GM12801 (cell line): Measurements from ENCODE around the gene GET3.

ENCODE experiments used
- TF ChIP-seq, protein P1 (sequence below): IDR thresholded peaks from one replicate; pipeline ENCODE4 v1.5.1; 2011; ENCODE audit warnings: control low read depth; ENCODE audit not compliant: insufficient read length; ENCODE audit errors: extremely low read depth

GET3 gene

DNA sequence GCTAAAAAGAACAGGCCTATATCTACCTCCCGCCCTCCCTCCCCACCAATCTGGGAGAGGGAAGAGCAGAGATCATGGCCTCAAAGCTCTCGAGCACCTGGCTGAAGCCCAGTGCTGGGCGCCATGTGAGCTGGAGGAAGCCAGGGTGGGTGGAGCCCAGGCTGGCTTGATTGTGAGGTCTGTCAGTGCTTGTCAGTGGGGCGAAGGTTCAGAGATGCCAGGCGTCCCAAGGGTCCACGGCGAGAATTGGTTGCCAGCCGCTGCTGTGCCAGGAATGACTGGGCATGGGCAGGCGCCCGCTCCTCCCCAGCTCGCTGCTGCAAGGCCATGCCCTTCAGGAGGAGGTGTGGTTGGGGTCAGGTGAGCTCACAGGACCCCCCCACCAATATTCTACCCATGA is 25.8 kb downstream of the GET3 start:
- TF ChIP-seq, protein P1, sequence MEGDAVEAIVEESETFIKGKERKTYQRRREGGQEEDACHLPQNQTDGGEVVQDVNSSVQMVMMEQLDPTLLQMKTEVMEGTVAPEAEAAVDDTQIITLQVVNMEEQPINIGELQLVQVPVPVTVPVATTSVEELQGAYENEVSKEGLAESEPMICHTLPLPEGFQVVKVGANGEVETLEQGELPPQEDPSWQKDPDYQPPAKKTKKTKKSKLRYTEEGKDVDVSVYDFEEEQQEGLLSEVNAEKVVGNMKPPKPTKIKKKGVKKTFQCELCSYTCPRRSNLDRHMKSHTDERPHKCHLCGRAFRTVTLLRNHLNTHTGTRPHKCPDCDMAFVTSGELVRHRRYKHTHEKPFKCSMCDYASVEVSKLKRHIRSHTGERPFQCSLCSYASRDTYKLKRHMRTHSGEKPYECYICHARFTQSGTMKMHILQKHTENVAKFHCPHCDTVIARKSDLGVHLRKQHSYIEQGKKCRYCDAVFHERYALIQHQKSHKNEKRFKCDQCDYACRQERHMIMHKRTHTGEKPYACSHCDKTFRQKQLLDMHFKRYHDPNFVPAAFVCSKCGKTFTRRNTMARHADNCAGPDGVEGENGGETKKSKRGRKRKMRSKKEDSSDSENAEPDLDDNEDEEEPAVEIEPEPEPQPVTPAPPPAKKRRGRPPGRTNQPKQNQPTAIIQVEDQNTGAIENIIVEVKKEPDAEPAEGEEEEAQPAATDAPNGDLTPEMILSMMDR, result no peak

- TF ChIP-seq, protein P1, result no peak
Observed at GRCh38 chr19:12764698-12765097, 27.4 kb downstream of the GET3 start.

GRCh38 chr19:12766051-12766521 is 28.8 kb downstream of the GET3 start:
- TF ChIP-seq, protein P1, result no peak

- TF ChIP-seq, protein P1, result no peak
Observed at GRCh38 chr19:12767150-12767549, 29.9 kb downstream of the GET3 start.

- TF ChIP-seq, protein P1, result no peak
Observed at GRCh38 chr19:12767666-12768065, 30.4 kb downstream of the GET3 start.

- TF ChIP-seq, protein P1, result no peak
Observed at GRCh38 chr19:12769689-12770088, 32.4 kb downstream of the GET3 start.

GRCh38 chr19:12770922-12771321 is 33.6 kb downstream of the GET3 start:
- TF ChIP-seq, protein P1, result no peak

GRCh38 chr19:12772323-12772722 is 35.0 kb downstream of the GET3 start:
- TF ChIP-seq, protein P1, result no peak
